ENCODE results near the gene SV2A. TPM values are rescaled to one million over a fixed set of nuclear protein-coding genes. Genes with fewer than 3 reads are reported as not detected.

SV2A gene
- total RNA-seq, 4 donors from 2014 or later: 0.12 to 0.56 (median 0.30) TPM

DNA sequence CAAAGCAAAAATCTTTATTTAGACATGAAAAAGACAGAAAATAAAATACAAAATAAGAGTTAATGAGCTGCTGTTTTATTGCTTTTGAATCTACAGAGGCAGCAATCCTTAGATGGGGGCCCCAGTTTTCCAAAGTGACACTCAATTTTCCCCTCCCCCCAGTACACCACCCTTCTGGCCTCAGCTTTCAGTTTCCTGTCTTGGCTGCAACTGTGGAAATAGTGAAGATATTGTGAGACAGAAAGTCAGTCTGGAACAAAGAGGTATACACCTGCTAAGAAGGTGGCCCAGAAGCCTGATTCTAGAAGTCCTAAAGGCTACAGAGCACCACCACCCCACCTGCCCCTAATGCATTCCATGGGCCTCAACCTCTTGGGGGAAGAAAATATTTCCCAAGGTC lies 20.1 kb upstream of the SV2A start:
- in situ Hi-C loops (cut with MboI; ENCODE audit: low sequenced_read_pairs in 4 of 4): no loop called here
- no peak for ATAC-seq
- H3K27ac ChIP-seq: peak overlapping the region; percentile 83 to 95 (median 90)

GRCh38 chr1:149936992-149937705 lies 19.5 kb upstream of the SV2A start:
- H3K27me3 ChIP-seq: no peaks in the 10 kb centered on the region
- peak overlapping the region; percentile 83 to 95 (median 90) for H3K27ac ChIP-seq
- no peak for ATAC-seq
- TF ChIP-seq, protein P1, sequence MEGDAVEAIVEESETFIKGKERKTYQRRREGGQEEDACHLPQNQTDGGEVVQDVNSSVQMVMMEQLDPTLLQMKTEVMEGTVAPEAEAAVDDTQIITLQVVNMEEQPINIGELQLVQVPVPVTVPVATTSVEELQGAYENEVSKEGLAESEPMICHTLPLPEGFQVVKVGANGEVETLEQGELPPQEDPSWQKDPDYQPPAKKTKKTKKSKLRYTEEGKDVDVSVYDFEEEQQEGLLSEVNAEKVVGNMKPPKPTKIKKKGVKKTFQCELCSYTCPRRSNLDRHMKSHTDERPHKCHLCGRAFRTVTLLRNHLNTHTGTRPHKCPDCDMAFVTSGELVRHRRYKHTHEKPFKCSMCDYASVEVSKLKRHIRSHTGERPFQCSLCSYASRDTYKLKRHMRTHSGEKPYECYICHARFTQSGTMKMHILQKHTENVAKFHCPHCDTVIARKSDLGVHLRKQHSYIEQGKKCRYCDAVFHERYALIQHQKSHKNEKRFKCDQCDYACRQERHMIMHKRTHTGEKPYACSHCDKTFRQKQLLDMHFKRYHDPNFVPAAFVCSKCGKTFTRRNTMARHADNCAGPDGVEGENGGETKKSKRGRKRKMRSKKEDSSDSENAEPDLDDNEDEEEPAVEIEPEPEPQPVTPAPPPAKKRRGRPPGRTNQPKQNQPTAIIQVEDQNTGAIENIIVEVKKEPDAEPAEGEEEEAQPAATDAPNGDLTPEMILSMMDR (IDR thresholded peaks at IDR 0.05 in 4 of 5, conservative IDR thresholded peaks at IDR 0.05 in 1 of 5): no peak
- no peak for TF ChIP-seq POLR2A (IDR thresholded peaks at IDR 0.05)
- intact Hi-C loops (cut with DNase I; ENCODE audit: low total_unique reads) (no loop called here), in situ Hi-C loops (cut with MboI; ENCODE audit: low sequenced_read_pairs in 4 of 4) (no loop called here)
- H3K36me3 ChIP-seq: no peaks in the 10 kb centered on the region
- DNase-seq: peak in 1 of 2 donors; percentile 40
- peak overlapping the region in 3 of 4 donors; percentile 47 to 53 (median 49) for H3K4me3 ChIP-seq
- no peaks in the 10 kb centered on the region for H3K9me3 ChIP-seq
- peaks cover 32 to 47% of the 10 kb centered on the region in 2 donors for H3K4me1 ChIP-seq

More for the DNA sequence above, 20.1 kb upstream of the SV2A start:
- TF ChIP-seq, protein P1 (IDR thresholded peaks at IDR 0.05 in 4 of 5, conservative IDR thresholded peaks at IDR 0.05 in 1 of 5): no peak
- TF ChIP-seq POLR2A (IDR thresholded peaks at IDR 0.05): no peak
- no peaks in the 10 kb centered on the region for H3K9me3 ChIP-seq
- no peaks in the 10 kb centered on the region for H3K36me3 ChIP-seq
- intact Hi-C loops (cut with DNase I; ENCODE audit: low total_unique reads): loop anchor here (2.0 kb wide), 1 partner anchor 49 kb away; no protein-coding TSS in a partner anchor
- no peak overlapping the region for H3K4me3 ChIP-seq
- no peak for DNase-seq
- no peaks in the 10 kb centered on the region for H3K27me3 ChIP-seq
- peaks cover 32 to 47% of the 10 kb centered on the region in 2 donors for H3K4me1 ChIP-seq

DNA sequence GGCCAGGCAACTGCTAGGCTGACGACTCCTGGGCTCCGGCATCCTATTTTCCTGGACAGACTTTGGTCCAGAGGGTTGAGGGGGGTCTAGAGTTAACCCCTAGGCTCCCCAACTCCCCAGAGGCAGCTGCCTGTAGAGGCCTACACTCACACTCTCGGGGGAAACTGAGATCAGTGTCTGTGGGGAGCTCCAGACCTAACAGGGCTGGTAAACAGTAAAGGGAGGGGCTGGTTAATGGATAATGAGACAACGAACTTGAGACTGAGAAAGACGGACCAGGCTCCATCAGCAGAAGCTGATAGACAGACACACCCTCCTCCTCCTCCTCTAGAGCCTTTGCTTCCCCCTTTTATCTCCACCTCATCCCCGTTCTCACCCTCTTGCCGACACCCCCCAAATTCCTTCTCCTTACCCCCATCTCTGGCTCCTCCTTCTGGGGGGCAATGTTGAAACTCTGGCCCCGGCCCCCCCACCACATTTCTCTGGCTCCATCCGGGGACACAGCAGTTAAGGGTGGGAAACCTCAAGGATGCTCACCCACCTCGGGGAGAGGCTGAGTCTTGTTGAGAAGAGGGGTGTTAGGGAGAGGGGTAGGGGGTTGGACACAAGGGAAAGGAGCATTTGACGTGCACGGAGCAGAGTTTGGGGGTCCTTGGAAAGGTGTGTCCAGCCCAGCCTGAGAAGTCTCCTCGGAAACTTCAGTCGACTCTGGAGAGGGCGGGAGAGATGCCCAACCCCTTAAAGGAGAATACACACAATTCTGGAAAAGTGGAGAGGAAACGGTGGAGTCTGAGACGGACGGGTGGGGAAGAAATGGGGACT lies 18.7 kb upstream of the SV2A start, which contains the start of gene MTMR11:
Gene MTMR11, minus strand, starts transcription at position 710 of the 822 bp plus-strand sequence. Its CDS starts 232 bp downstream, at position 478.
- H3K27ac ChIP-seq: peak within 1 kb of the TSS; percentile 83 to 95 (median 90)
- intact Hi-C loops (cut with DNase I; ENCODE audit: low total_unique reads): no loop called here
- in situ Hi-C loops (cut with MboI; ENCODE audit: low sequenced_read_pairs in 4 of 4): no loop called here

DNA sequence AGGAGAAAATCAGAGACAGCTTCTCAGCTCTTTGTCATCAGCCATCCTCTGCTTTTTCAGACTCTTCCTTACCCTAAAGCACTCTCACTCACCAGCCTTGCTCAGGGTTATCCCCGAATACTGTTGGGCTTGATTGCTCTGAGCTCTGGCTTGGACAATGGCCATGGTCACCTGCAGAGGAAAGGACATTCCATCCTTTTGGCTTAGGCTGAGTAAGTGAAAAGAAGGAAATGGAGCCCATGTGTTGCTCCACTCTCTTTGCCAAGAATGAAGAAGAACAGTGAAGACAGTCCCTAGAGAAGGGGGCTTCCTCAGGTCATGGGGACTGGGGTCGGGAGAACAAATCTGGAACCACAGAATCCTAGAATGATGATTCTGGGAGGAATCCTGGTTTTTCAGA lies 16.7 kb upstream of the SV2A start:
- in situ Hi-C loops (cut with MboI; ENCODE audit: low sequenced_read_pairs in 4 of 4): no loop called here
- H3K4me1 ChIP-seq: peaks cover 27 to 42% of the 10 kb centered on the region in 2 donors
- ATAC-seq (no peak), DNase-seq (no peak)
- no peaks in the 10 kb centered on the region for H3K27me3 ChIP-seq
- H3K27ac ChIP-seq: peak overlapping the region in 1 of 4 donors; percentile 39
- H3K4me3 ChIP-seq: no peak overlapping the region
- no peaks in the 10 kb centered on the region for H3K36me3 ChIP-seq
- intact Hi-C loops (cut with DNase I; ENCODE audit: low total_unique reads): no loop called here
- TF ChIP-seq, protein P1 (IDR thresholded peaks at IDR 0.05 in 4 of 5, conservative IDR thresholded peaks at IDR 0.05 in 1 of 5): no peak
- no peak for TF ChIP-seq POLR2A (IDR thresholded peaks at IDR 0.05)
- no peaks in the 10 kb centered on the region for H3K9me3 ChIP-seq

More for the DNA sequence above, 18.7 kb upstream of the SV2A start, which contains the start of gene MTMR11:
- H3K9me3 ChIP-seq: no peaks in the 10 kb centered on the region
- H3K4me1 ChIP-seq: peaks cover 32 to 47% of the 10 kb centered on the region in 2 donors
- no peak for TF ChIP-seq POLR2A (IDR thresholded peaks at IDR 0.05)
- TF ChIP-seq, protein P1 (IDR thresholded peaks at IDR 0.05 in 4 of 5, conservative IDR thresholded peaks at IDR 0.05 in 1 of 5): no peak
- DNase-seq (no peak), ATAC-seq (peak in 1 of 2 donors; percentile 22)
- peak within 1 kb of the TSS; percentile 29 to 53 (median 48) for H3K4me3 ChIP-seq
- H3K36me3 ChIP-seq: no peaks in the 10 kb centered on the region
- H3K27me3 ChIP-seq: no peaks in the 10 kb centered on the region
